Ovary (tissue), 3 donors: ENCODE results near the gene THAP6.

Experiments used
- CTCF ChIP-seq, 3 donors: fragments of 450-650 bp in 2 of 3; fragments of 200-600 bp in 1 of 3; IDR thresholded peaks; one replicate each; pipeline versions ENCODE4 v1.5.1 to v1.8.0; 2016 to 2022; ENCODE audit warnings: antibody characterized with exemption in 3 of 3, mild to moderate bottlenecking in 1 of 3
- EP300 ChIP-seq: sonication (generic); formaldehyde crosslinking; IDR thresholded peaks from one replicate; pipeline ENCODE4 v1.6.1; 2017; ENCODE audit warnings: antibody characterized with exemption
- POLR2A ChIP-seq: fragments of 450-650 bp; IDR thresholded peaks from one replicate; pipeline ENCODE4 v1.6.1; 2017; ENCODE audit warnings: antibody characterized with exemption, mild to moderate bottlenecking, moderate library complexity
- donor health status: DM: no; HTN: no; CAD: no.

- TF ChIP-seq CTCF (IDR thresholded peaks at IDR 0.05) (no peak), POLR2A (no peak), EP300 (no peak)
These were observed 34.7 kb downstream of the THAP6 start for GRCh38 chr4:75549019-75549418.
